Chondrocyte (in vitro differentiated cells): ENCODE results near the gene NBEA. TPM values are rescaled to one million over a fixed set of nuclear protein-coding genes. Genes with fewer than 3 reads are reported as not detected.
"Not testable (repeated sequence)": the region's sequence is repeated elsewhere in the genome, so short reads cannot be mapped to it uniquely, and the experiment has no call there.

Experiments used
- DNase-seq: peaks from one replicate; pipeline ENCODE4 v3.0.0; 2021; ENCODE audit warnings: mixed read lengths, low spot score
- H3K27ac Mint-ChIP-seq: one replicate; pipeline ENCODE4 v1.8.0; 2021; ENCODE audit warnings: mild to moderate bottlenecking, moderate library complexity, mixed read lengths; ENCODE audit not compliant: unreplicated experiment
- H3K27me3 Mint-ChIP-seq: 2 replicates; pipeline ENCODE4 v1.8.0; 2021; ENCODE audit warnings: low read depth, mixed read lengths
- H3K36me3 Mint-ChIP-seq: 2 replicates; pipeline ENCODE4 v1.8.0; 2021; ENCODE audit warnings: low read depth, mixed read lengths
- H3K4me1 Mint-ChIP-seq: 2 replicates; pipeline ENCODE4 v1.8.0; 2021; ENCODE audit warnings: low read depth, mild to moderate bottlenecking, mixed read lengths
- H3K4me3 Mint-ChIP-seq: one replicate; pipeline ENCODE4 v1.8.0; 2021; ENCODE audit warnings: mild to moderate bottlenecking, moderate library complexity, mixed read lengths; ENCODE audit not compliant: unreplicated experiment
- H3K9me3 Mint-ChIP-seq: 2 replicates; pipeline ENCODE4 v1.8.0; 2021; ENCODE audit warnings: low read depth, mixed read lengths
- total RNA-seq: library from RNA; stranded (reverse); gene quantifications from 3 replicates; pipeline ENCODE4 v1.2.1, GENCODE V29; 2021
- TF ChIP-seq, protein P1 (sequence below): fragments of 200-600 bp; sonication (generic); IDR thresholded peaks from 2 replicates; pipeline ENCODE4 v1.5.0; 2021; ENCODE audit warnings: antibody characterized with exemption, mild to moderate bottlenecking, moderate library complexity

The NBEA gene
- total RNA-seq, 1 donor from 2014 or later: 4.9 TPM

DNA sequence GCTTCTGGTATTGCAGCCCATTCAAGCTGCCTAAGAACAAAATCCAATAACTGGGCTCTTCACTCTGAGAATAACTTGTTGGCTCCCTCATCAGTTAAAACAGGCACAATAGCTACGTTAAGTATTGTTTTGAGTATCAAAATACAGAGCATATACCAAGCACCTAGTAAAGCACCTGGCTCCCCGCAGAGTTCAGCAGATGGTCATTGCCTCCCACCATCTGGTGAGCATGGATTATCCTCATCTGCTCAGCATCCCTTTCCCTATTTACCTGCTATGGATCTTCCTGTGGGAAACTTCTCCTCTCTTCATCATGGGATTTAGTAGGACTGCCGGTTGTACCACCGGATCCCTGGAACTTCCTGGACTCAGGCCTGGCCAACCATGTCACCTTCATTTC is 733.6 kb downstream of the NBEA start:
- Mint-ChIP-seq H3K4me1 (no peaks in the 10 kb centered on the region), H3K36me3 (no peaks in the 10 kb centered on the region), H3K27ac (no peak overlapping the region), H3K9me3 (peaks cover 4% of the 10 kb centered on the region), H3K27me3 (no peaks in the 10 kb centered on the region), H3K4me3 (no peak overlapping the region)
- TF ChIP-seq, protein P1, sequence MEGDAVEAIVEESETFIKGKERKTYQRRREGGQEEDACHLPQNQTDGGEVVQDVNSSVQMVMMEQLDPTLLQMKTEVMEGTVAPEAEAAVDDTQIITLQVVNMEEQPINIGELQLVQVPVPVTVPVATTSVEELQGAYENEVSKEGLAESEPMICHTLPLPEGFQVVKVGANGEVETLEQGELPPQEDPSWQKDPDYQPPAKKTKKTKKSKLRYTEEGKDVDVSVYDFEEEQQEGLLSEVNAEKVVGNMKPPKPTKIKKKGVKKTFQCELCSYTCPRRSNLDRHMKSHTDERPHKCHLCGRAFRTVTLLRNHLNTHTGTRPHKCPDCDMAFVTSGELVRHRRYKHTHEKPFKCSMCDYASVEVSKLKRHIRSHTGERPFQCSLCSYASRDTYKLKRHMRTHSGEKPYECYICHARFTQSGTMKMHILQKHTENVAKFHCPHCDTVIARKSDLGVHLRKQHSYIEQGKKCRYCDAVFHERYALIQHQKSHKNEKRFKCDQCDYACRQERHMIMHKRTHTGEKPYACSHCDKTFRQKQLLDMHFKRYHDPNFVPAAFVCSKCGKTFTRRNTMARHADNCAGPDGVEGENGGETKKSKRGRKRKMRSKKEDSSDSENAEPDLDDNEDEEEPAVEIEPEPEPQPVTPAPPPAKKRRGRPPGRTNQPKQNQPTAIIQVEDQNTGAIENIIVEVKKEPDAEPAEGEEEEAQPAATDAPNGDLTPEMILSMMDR: no peak
- DNase-seq: no peak

DNA sequence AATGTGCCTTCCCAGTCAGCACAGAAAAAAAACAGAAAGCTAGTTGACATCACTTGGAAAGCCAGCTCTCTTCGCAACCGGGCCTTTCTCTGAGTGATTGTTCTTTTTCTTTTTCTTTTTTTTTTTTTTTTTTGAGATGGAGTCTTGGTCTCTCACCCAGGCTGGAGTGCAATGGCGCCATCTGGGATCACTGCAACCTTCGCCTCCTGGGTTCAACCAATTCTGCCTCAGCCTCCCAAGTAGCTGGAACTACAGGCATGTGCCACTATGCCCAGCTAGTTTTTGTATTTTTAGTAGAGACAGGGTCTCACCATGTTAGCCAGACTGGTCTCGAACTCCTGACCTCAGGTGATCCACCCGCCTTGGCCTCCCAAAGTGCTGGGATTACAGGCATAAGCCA is 735.8 kb downstream of the NBEA start:
- H3K4me1 Mint-ChIP-seq, DNase-seq, H3K9me3 Mint-ChIP-seq, H3K27ac Mint-ChIP-seq, H3K36me3 Mint-ChIP-seq, H3K27me3 Mint-ChIP-seq, H3K4me3 Mint-ChIP-seq: not testable (repeated sequence)

DNA sequence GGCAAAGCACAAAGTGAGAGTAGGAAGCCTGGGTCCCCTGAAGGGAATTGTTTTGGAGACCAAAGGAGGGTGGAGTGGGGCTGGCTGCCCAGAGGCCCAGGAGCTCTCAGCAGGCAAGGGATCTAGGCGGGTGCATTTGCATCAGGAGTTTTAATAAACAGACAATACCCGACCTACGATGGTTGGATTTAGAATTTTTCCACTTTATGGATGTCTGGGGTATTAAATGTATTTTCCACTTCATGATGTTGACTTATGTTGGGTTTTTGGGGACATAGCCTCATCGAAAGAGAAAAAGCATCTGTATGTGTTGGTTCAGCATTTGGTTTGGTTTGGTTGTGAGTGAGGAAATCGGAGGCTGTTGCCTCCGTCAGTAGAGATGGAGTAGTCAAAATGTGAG is 739.6 kb downstream of the NBEA start:
- peaks cover 4% of the 10 kb centered on the region for H3K9me3 Mint-ChIP-seq
- no peaks in the 10 kb centered on the region for H3K36me3 Mint-ChIP-seq
- DNase-seq: no peak
- H3K4me1 Mint-ChIP-seq: no peaks in the 10 kb centered on the region
- TF ChIP-seq, protein P1: no peak
- no peak overlapping the region for H3K27ac Mint-ChIP-seq
- H3K27me3 Mint-ChIP-seq: peaks cover 2% of the 10 kb centered on the region
- H3K4me3 Mint-ChIP-seq: no peak overlapping the region

DNA sequence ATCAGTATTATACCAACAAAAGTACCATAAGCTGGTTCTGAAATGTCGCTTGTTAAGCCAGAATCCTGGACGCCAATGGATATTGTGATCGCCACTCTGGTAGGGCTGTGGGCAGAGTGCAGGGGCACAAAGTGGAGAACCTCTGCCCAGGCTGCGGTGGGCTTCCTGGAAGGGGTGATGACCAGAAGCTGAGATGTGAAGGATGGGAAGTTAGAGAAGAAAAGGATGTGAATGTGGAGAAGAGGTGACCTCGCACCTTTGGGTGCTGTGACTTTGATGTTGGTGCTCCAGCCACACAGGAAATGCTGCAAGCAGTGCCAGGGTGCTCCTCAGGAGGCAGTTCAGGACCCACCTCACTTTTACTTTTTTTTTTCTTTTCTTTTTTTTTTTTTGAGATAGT is 742.4 kb downstream of the NBEA start:
- H3K27ac Mint-ChIP-seq: no peak overlapping the region

DNA sequence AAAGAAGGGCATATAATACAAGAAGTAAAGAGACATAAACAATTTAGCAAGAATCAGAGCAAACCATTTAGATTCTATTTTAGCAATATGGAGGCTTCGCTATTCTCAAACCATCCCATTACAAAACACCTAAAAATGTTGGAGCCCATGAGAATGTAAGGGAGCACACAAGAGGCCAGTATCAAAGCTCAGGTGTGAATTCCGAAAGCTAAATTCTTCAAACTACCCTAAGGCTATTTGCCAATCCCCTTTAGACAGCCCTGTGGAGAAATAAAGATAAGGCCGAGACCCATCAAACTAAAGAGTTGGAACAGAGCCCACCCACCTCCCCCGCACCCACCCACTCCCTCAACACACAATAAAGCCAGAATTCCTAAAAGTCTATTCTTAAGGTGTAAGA is 745.3 kb downstream of the NBEA start:
- TF ChIP-seq, protein P1: no peak
- H3K36me3 Mint-ChIP-seq: no peaks in the 10 kb centered on the region
- H3K27ac Mint-ChIP-seq: no peak overlapping the region
- no peak overlapping the region for H3K4me3 Mint-ChIP-seq
- no peak for DNase-seq
- H3K27me3 Mint-ChIP-seq: peaks cover 2% of the 10 kb centered on the region
- no peaks in the 10 kb centered on the region for H3K9me3 Mint-ChIP-seq
- peaks cover 5% of the 10 kb centered on the region for H3K4me1 Mint-ChIP-seq

More for the DNA sequence above, 742.4 kb downstream of the NBEA start:
- Mint-ChIP-seq H3K4me3 (no peak overlapping the region), H3K27me3 (peaks cover 2% of the 10 kb centered on the region), H3K36me3 (no peaks in the 10 kb centered on the region), H3K4me1 (no peaks in the 10 kb centered on the region), H3K9me3 (no peaks in the 10 kb centered on the region)
- TF ChIP-seq, protein P1: no peak
- DNase-seq: no peak

DNA sequence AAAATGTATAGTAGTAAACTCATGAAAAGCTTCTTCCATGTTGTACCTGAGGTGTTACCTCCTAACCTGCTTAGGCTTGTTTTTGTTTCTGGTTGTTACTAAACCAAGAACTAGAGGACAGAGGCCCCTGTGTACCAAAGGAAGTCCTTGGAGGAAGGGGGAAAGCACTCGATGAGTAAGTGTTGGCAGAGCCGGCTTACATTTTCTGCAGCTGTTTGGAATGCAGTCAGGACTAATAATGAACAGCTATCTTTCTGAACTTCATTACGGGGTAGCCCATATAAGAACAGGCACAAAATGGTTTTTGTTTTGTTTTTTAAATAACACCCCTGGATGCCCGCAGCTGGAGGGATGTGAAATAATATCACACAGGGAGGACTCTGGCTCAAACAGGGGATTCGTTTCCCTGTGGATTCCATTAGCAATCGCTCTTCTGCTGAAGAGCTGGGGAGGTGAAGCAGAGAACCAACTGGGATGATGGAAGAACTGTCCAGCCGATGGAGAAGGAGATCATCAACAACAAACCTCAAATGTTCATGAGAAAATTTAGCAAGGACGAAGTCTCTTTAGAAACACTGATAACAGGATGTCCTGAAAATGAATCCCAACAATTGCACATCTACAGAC is 748.6 kb downstream of the NBEA start:
- no peaks in the 10 kb centered on the region for H3K9me3 Mint-ChIP-seq
- no peak overlapping the region for H3K27ac Mint-ChIP-seq
- H3K4me1 Mint-ChIP-seq: peaks cover 16% of the 10 kb centered on the region
- TF ChIP-seq, protein P1: no peak
- no peak for DNase-seq
- no peaks in the 10 kb centered on the region for H3K36me3 Mint-ChIP-seq
- H3K4me3 Mint-ChIP-seq: no peak overlapping the region
- no peaks in the 10 kb centered on the region for H3K27me3 Mint-ChIP-seq
